Vagina (tissue), 2 donors: ENCODE results near the gene ANKRD16.
"Not testable (repeated sequence)": the region's sequence is repeated elsewhere in the genome, so short reads cannot be mapped to it uniquely, and the experiment has no call there.

ENCODE experiments used
- POLR2A ChIP-seq, 2 donors: fragments of 450-650 bp; IDR thresholded peaks; one replicate each; pipeline ENCODE4 v1.6.1; 2017; ENCODE audit warnings: antibody characterized with exemption in 2 of 2, mild to moderate bottlenecking in 2 of 2, moderate library complexity in 2 of 2
- POLR2AphosphoS5 ChIP-seq, 2 donors: sonication (generic); formaldehyde crosslinking; IDR thresholded peaks; one replicate each; pipeline ENCODE4 v1.9.0; 2017; ENCODE audit warnings: antibody characterized with exemption in 2 of 2, mild to moderate bottlenecking in 2 of 2, low read depth in 1 of 2; ENCODE audit not compliant: insufficient read depth in 1 of 2
- TF ChIP-seq, protein P1 (sequence below), 3 experiments: fragments of 450-650 bp in 2 of 3; fragments of 200-600 bp in 1 of 3; sonication (generic) in 1 of 3; IDR thresholded peaks; one replicate each; pipeline ENCODE4 v1.5.1; 2017 to 2019; ENCODE audit warnings: antibody characterized with exemption in 3 of 3, mild to moderate bottlenecking in 2 of 3, moderate library complexity in 2 of 3

DNA sequence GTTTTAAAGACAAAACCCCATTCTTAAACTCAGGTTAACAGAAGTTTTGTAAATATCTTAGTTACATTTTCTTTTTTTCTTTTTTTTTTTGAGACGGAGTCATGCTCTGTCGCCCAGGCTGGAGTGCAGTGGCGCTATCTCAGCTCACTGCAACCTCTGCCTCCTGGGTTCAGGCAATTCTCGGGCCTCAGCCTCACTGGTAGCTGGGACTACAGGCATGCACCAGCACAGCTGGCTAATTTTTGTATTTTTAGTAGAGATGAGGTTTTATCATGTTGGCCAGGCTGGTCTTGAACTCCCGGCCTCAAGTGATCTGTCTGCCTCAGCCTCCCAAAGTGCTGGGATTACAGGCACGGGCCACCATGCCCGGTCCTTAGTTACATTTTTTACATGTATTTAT lies 12.7 kb downstream of the ANKRD16 start:
- not testable (repeated sequence) for TF ChIP-seq POLR2A (IDR thresholded peaks at IDR 0.05); POLR2AphosphoS5 (IDR thresholded peaks at IDR 0.05; ENCODE audit: insufficient read depth in 1 of 2, low read depth in 1 of 2)
- TF ChIP-seq, protein P1, sequence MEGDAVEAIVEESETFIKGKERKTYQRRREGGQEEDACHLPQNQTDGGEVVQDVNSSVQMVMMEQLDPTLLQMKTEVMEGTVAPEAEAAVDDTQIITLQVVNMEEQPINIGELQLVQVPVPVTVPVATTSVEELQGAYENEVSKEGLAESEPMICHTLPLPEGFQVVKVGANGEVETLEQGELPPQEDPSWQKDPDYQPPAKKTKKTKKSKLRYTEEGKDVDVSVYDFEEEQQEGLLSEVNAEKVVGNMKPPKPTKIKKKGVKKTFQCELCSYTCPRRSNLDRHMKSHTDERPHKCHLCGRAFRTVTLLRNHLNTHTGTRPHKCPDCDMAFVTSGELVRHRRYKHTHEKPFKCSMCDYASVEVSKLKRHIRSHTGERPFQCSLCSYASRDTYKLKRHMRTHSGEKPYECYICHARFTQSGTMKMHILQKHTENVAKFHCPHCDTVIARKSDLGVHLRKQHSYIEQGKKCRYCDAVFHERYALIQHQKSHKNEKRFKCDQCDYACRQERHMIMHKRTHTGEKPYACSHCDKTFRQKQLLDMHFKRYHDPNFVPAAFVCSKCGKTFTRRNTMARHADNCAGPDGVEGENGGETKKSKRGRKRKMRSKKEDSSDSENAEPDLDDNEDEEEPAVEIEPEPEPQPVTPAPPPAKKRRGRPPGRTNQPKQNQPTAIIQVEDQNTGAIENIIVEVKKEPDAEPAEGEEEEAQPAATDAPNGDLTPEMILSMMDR (IDR thresholded peaks at IDR 0.05) = not testable (repeated sequence)
